Measurements from ENCODE around the gene RPS27L.
A peak's percentile ranks its signal among the peaks of the same experiment; 100 is the strongest.

RPS27L gene

DNA sequence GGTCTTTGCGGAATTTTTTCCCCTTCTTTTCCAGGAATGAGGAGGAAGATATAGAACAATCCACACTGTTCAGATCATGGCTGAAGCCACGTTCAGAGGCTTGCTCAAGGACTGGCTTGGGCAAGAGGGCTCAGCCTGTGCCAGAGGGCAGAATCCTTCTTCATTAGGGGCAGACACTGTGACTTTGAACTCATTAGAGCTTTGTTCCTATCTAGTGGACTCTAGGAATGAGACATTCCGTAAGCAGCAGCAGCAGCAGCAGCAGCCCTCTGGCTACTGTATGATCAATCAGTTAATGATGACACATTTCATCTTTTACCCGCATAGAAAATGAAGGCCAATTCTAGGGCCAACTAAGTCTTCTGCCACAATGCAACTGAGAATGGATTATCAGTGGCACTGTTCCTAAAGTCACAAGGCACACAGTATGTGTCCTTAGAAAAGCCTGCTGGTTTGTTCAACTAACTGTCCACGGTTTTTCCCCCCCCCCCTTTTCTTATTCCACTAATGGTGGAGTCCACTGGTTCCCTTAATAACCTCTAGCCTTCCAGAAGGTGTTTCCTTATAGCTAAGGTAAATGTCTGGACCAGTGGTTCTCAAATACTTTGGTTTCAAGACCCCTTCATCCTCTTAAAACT, 30.4 kb upstream of the RPS27L start:
- DNase-seq = no peak

DNA sequence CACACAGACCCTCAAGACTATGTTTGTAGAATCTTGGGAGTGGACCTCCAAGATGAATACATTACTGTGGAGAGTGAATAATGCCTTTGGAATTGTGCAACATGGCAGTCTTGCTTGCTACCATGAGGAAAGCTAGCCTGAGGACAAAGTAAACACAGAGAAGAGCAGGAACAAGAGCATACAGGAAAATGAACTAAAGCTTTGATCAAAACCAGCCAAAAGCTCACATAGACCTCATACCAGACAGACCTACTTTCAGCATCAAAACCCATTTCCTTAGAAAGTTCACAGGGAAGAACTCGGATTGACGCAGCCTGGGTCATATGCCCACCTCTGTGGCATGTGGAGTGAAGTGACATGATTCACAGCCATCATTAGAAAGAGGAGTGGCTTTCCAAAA, 28.8 kb upstream of the RPS27L start:
- DNase-seq = no peak

DNA sequence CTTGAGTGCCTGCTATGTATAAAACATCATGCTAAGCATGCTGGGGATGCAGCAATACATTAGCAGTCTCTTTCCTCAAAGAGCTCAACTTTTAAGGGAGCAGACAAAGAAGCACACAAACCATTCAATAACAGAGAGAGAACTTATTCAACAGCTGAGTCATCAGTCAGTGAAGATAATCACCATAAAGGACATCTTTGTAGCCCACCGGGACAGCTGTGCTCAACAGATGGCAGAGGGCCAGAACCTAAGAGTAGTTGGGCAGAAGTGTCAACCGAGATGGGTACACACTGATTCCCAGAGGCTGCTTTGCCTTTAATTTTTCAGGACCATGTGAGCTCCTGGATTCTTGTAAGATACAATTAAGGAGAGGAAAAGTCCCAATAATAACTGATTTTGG, 27.9 kb upstream of the RPS27L start:
- DNase-seq = peak; percentile 38

DNA sequence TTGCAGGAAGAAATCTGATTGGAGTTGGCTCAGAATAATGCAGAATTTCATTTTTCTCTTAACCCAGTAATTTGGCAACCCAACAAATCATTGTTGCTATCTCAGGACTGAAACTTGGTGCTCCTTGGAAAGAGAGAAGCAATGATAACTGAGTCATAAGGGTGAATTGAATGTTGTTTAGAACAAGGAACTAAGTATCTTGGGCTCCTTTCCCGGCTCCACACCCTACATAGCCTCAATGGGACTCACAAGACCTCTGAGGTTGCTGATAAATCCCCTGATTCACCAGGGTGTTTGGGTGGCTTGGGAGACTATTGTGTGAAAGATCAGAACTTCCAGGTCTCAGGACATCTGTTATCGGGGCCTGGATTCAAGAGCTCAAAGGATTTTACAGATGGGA, 24.4 kb upstream of the RPS27L start:
- DNase-seq = no peak

DNA sequence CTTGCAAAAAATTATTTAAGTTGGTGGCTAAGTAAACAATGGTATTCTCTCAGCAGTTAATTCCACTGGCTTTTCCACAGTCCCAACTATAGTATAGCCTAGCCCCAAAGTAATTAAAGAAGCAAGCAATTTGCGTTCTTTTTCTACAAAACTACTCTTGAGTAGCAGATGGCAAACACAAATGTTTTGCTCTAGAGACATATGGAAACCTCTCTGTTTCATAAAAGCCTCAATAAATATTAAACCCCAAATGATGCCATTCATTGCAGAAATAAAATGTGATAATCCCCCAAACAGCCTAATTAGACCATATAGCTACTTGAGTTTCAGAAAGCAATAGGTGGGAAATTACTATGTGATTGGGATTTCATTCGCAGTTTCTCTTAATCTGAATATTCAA, 23.5 kb upstream of the RPS27L start:
- no peak for DNase-seq

DNA sequence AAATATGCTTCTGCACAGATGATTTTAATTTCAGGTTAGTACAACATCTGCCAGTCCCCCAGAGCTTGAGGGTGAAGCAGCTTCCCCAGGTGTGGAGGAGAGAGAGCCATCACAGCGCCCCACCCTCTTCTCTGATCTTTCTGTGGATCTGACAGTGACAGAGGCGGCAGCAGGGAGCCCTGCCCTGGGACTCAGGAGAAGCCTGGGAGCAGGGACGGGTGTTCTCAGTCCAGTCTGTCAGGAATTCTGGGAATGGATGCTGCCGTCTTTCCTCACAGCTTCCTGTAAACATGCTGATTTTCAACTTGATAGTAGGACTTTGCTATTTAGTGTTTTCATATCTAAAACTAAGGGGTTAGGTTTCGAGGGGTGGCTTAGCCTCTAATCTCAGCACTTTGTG, 20.8 kb upstream of the RPS27L start:
- DNase-seq = no peak

DNA sequence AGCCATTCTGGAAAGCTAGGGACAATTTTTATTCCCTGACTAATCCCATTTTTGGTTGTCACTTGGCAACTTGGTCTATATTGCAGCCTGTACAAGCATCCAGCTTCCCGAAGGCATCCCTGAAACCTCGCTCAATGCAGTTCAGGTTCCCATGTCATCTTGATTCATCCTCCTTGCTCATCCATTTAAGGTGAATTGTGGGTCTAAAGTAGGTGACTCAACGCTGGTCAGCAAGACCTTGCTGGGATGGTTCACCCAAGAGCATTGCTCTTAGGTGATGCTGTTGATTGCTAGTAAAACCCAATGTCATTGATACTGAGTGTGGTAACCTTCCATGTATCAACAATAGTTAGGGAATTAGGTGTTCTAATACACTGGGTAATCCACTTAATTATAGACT, 19.0 kb upstream of the RPS27L start:
- DNase-seq = no peak

DNA sequence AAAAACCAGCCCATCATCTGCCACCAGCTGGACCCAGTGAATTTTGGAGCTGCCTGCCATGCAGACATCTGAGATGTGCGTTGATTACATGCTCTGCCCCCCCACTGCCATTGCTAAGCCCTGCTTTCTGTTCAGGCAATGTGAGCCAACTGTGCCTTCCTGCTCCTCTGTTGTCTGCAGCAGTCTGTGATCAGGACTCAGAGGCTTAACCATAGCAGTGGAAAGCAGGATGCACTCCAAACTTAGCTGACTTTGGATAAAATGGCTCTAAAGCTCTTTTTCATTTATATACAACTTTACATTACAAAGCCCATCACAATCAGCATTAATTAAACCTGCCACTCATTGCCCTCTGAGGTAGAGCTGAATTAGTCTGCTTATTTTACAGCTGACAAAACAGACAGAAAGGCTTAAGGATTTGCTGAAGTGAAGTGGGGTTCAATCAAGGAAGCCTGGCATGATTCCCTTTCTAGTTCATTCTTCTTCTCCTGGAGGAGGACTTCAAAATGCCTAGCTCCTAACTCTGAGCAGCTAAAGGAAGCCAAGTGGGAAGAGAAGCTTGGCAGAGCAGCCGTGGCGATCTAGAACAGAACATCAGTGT, 15.7 kb upstream of the RPS27L start:
- DNase-seq = no peak

DNA sequence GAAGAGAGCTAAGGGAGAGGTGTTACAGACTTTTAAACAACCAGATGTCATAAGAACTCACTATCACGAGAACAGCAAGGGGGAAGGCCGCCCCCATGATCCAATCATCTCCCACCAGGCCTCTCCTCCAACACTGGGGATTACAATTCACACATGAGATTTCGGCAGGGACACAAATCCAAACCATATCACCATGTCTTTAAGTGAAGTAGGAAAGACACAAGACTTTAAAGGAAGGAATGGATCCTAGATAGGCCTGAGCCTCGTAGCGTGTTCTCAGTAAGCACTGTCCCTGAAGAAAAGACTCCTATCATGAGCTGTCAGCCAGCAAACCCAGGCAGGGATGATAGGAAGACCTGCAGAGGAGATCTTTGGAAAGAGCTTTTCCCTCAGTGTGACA, 15.1 kb upstream of the RPS27L start:
- no peak for DNase-seq

DNA sequence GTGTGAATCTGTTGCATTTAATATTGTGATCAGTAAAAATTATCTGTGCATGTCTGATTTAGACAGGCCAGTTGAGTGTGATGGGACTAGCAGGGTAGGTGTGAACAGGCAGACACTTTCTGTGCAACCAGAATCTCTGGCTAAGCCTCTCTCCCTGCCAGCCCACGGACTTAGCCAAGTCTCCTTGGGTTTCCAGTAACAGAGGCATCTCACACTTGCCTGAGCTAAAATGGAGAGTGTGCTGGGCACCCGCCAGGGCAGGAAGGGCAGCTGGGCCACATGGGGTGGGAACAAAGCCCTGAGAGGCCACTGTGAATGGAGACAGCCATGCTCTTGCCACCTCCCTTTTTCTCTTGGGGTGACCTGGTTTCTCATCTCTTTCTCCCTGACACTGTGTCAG, 12.5 kb upstream of the RPS27L start:
- DNase-seq = no peak

DNA sequence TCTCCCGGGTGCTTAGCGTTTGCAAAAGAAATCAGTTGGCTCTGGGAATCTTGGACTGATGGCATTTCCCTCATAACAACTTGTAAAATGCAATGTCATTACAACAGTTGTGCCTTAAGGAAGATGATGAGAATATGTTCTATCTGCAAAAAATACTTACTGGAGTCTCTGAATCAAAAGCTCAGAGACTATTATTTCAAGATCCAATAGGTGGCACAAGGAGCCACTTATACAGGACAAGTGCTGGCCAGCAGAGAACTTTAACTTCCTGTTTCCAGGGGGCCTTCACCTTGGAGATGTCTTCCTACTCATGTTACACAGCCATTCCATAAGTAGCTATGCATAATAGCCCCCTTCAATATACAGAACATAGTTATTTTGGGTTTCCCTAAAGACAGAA, 8.9 kb upstream of the RPS27L start:
- no peak for DNase-seq

DNA sequence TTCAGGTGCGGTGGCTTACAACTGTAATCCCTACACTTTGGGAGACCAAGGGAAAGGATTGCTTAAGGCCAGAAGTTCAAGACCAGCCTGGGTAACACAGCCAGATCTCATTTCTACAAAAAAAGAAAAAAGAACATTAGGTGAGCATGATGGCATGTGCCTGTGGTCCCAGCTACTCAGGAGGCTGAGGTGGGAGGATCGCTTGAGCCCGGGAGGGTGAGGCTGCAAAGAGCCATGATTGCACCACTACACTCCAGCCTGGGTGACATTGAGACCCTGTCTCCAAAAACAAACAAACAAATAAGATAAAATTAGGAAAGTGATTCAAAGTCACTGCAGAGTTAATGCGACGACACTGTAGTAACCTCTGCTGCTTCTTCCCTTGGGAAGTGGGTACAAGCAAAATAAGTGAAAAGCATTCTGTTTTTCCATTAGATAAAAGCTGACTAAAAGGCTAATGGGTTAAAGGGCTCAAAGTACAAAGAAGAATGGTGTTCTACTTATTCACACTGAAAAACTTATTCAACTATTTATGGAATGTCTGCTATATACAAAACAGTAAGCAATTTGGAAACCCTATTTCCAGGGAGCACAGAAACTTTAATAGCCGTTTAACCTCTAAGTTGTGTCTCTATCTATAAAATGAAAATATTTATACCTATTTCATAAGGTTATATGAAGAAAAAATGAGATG, 8.0 kb upstream of the RPS27L start:
- DNase-seq = no peak

DNA sequence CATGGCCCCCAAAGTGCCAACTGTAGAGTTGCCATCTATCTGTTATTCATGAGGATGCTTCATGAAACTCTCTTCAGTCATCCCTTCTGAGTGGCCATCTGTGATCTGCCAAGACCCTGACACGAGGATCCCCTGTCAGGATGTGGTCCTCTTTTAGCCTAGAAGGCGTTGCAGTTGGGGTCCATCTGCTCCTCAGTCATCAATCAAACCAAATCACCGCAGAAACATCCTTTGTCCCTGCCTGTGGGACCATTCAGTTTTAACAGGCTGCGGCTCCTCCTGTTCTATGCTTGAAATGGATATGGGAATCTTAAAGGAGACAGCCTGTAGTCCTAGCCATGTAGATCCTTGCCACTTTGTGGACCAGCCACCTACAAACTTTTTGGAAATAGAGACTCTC, 5.9 kb upstream of the RPS27L start:
- no peak for DNase-seq

DNA sequence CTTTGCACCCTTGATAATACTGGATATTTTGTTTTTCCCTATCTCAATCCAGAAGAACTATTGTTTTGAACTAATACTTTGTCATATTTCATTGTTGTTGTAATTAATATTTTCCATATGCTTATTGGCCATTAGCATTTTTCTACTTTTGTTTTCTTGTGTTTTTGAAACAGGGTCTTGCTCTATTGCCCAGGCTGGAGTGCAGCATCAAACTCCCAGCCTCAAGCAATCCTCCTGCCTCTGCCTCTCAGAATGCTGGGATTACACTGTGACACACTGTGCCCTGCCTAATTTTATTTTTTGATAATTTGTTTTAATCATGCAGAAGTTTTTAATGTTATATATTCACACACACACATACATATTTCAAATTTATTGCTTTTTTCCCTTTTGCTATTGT, 3.4 kb upstream of the RPS27L start:
- no peak for DNase-seq

DNA sequence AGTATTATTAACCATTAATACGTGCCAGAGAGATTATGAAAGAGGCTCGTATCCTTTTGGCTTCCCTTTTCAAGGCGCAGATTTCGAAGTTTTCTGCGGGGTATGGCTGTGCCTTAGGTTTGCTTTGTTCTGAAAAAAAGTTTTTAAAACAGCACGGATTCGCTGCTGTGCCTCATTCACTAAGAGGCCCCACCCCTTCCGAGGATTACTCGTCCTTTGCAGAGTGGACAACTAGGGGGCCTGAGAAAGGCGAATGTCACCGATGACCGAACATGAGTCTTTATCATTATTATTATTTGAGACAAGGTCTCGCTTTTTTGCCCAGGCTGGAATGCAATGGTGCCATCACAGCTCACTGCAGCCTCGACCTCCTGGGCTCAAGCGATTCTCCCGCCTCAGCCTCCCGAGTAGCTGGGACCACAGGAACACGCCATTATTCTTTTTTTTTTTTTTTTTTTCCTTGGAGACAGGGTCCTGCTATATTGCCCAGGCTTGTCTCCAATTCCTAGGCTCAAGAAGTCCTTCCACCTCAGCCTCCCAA, 684 bp upstream of the RPS27L start:
- peak; percentile 23 for DNase-seq

DNA sequence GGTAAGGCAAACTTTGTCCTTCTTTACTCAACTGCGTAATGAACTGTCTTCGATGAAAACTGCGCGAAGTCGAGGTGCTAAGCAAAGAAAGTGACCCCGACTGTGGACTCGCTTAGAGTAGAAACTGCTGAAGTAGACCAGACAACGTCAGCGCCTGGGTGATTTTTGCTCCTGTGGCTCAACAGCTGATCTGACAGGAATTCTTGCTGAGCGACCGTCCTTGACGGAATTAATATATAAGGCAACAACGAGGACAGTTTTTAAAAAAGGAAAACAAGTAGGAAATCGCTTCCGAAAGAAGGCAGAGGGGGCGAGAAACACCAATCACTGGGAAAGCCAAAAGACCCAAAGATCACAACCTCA, 541 bp downstream of the RPS27L start:
- peak; percentile 18 for DNase-seq

DNA sequence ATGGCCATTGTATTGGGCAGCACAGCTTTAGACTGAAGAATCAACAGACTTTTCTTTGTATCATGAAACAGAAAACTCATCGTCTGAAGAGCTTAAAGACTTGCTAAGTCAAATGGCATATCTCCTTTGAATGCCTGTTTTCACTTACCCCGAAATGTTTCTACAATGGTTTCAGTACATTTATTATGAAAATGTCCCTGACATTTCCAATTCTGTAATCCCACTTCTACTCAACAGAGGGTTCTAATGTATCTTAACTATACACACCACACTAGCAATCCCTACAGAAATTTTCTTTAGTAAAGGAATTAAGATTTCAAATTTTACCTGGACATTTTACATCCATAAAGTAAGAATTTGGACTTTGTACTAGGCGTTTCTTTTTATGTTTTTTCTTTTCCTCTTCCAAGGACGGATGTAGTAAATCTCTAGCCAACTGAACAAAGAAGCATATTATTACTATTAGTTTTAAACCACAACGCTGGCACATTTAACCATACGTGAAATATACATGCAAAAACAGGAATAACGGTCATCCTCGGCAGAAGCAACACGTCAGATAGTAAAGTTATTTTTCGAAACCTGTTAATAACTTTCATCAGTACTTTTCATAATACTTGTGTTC, 1.1 kb downstream of the RPS27L start:
- no peak for DNase-seq

DNA sequence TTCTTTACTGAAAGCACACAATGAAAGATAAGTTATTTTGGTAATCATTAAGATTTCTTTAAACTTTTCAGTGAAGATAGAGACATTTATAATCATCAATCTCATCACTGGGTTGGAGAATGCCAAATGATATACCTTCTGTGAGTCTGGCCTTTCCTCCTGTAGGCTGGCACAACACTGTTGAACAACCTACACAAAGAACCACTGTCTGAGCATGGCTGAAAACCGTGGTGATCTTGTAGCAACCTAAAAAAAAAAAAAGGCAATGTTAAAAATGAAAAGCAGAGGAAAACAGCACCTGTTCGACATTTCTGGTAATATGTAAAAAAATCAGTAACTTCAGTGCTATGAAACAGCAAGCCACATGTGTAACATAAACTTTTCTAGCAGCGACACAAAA, 1.8 kb downstream of the RPS27L start:
- DNase-seq = no peak

DNA sequence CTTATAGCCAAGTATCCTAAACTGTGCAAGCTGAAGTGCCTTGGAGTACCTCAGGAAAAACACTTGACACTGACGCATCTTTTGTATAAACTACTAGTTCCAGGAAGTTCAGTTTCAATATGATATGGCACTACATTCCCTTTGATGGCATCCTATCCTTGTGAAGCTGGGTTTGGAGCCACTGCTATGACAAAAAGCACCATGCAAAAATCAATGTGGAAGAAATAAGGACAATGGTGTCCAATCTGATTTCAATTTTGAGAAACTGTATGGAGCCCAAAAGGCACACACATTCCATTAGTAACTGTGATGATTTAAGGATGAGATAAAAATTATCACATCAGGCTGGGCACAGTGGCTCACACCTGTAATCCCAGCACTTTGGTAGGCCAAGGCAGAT, 5.6 kb downstream of the RPS27L start:
- DNase-seq = no peak

DNA sequence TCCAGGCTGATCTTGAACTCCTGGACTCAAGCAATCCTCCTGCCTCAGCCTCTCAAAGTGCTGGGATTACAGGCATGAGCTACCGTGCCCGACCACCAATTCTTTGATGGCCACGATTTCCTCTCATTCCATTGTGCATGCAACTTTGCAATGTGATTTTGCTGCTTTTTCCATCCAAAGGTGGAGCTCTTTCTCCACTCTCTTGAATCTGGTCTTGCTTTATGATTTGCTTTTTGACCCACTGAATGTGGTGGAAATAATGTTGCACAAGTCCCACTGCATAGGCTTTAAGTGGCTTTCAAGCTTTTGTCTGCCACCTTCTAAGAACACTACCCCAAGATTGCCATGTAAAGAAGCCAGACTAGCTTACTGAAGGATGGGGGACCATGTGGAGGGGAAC, 10.6 kb downstream of the RPS27L start:
- DNase-seq = no peak

DNA sequence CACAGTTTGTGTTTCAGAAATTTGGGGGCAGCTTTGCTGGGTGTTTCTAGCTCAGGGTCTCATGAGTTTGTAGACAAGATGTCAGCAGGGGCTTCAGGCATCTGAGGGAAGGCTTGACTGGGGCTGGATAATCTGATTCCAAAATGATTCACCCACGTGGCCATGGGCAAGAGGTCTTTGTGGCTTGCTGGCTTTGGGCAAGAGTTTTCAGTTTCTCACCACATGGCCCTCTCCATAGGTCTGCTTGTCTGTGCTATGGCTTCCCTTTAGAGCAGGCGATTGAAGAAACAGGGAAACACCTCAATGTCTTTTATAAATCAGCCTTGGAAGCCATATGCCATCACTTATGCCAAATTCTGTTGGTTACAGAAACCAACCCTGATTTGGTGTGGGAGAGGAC, 11.9 kb downstream of the RPS27L start:
- DNase-seq = no peak

DNA sequence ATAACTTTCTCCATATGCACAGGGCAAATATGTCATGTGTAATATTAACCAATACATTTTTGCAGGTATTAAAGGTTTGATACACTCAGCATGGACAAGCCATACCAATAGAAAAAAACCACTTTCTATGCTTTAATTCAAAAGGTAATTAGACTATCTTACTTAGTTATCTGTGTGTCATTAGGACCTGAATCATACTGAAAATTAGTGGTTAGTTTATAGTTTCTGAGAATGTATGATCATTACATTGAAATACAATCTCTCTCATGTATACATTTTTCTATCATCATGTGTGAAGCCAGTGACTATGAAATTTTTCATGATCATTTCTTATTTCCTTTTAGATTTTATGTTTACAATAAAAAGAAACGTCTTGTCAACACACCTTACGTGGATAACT, 16.3 kb downstream of the RPS27L start:
- no peak for DNase-seq

DNA sequence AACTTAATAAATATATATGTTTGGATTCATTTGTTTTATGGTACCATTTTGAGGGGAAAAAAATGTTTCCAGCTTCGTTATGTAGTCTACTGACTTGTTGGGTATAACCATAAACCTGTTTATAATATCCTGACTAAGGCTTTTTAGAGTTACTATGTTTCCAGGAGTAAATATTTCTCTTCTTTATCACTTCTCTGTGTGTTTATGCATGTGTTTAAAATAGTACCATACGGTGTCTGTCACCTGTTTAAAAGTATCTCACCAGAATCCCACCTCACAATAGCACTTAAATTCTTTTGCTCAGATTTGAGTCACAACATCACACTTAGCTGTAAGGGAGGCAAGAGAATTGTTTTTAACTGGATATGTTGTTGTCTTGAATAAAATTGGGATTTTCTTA, 20.5 kb downstream of the RPS27L start:
- DNase-seq = no peak

DNA sequence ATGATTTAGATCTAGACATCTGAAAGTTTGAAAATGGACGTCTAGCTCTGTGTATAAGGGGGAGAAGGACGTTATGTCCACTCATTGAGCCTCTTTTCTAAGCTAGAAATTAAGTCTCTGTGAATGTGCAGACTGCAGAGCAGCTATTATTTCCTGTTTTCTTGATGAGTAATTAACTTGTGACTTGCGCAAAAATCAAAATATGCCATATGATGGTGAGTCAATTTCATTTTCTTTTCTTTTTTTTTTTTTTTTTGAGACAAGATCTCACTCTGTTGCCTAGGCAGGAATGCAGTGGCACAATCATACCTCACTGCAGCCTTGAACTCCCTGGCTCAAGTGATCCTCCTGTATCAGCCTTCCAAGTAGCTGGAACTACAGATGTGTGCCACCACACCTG, 21.5 kb downstream of the RPS27L start:
- no peak for DNase-seq
